Lung (tissue), 12 donors: ENCODE measurements around the gene PLCH1. TPM values are rescaled to one million over a fixed set of nuclear protein-coding genes. Genes with fewer than 3 reads are reported as not detected.

Experiments
- ATAC-seq: fragments of 200-7000 bp; cut with Tn5 transposase; one replicate; pipeline ENCODE4 v1.9.1; 2020; ENCODE audit warnings: moderate number of reproducible peaks; ENCODE audit not compliant: insufficient read depth, low FRiP score
- DNase-seq, 3 donors: peaks; one replicate each; pipeline ENCODE4 v3.0.0-alpha.2; 2013 to 2017
- H3K27ac ChIP-seq, 2 donors: one replicate each; pipeline ENCODE4 v1.5.1; 2013; ENCODE audit warnings: mild to moderate bottlenecking in 2 of 2, moderate library complexity in 2 of 2, control low read depth in 1 of 2, inconsistent platforms in 1 of 2, low read depth in 1 of 2, low read length in 1 of 2
- H3K27me3 ChIP-seq, 3 donors: one replicate each; pipeline ENCODE4 v1.5.1; 2013; ENCODE audit warnings: low read length in 2 of 3; ENCODE audit not compliant: control insufficient read depth in 3 of 3, insufficient read depth in 3 of 3
- H3K36me3 ChIP-seq, 4 donors: one replicate each; pipeline ENCODE4 v1.5.1; 2013; ENCODE audit warnings: low read length in 4 of 4, mild to moderate bottlenecking in 1 of 4, moderate library complexity in 1 of 4; ENCODE audit not compliant: control insufficient read depth in 4 of 4, insufficient read depth in 4 of 4
- H3K4me1 ChIP-seq, 5 donors: one replicate each; pipeline ENCODE4 v1.5.1; 2013; ENCODE audit warnings: low read length in 5 of 5, mild to moderate bottlenecking in 2 of 5, moderate library complexity in 1 of 5; ENCODE audit not compliant: control insufficient read depth in 5 of 5, insufficient read depth in 5 of 5
- H3K4me3 ChIP-seq: one replicate; pipeline ENCODE4 v1.5.1; 2013; ENCODE audit warnings: mild to moderate bottlenecking, control low read depth, moderate library complexity
- H3K9ac ChIP-seq, 2 donors: one replicate each; pipeline ENCODE4 v1.5.1; 2013; ENCODE audit warnings: low read length in 2 of 2, control low read depth in 1 of 2; ENCODE audit not compliant: insufficient read depth in 1 of 2
- H3K9me3 ChIP-seq, 4 donors: one replicate each; pipeline ENCODE4 v1.5.1; 2013; ENCODE audit warnings: low read length in 3 of 4, mild to moderate bottlenecking in 1 of 4, moderate library complexity in 1 of 4; ENCODE audit not compliant: control insufficient read depth in 4 of 4, insufficient read depth in 3 of 4
- CTCF ChIP-seq: IDR thresholded peaks from 2 replicates; pipeline ENCODE4 v1.5.1; 2012; ENCODE audit warnings: mild to moderate bottlenecking; ENCODE audit errors: control extremely low read depth, extremely low read depth
- WGBS, 2 donors: extraction: QIAGEN DNeasy Blood & Tissue Kit; methylation state at CpG; one replicate each; pipeline ENCODE4 v1.1.7; 2013; 5-methylcytosine and 5-hydroxymethylcytosine counted together
- polyA plus RNA-seq, 2 donors: library from polyadenylated mRNA; stranded (reverse); fragments of 200-250 nt; gene quantifications; one replicate each; pipeline ENCODE4 v1.2.1, GENCODE V29; 2013
- total RNA-seq, 2 donors: library from RNA; depleted of rRNA in 1 of 2; stranded (reverse); fragments of >200 nt in 1 of 2; gene quantifications; one replicate each; pipeline ENCODE4 v1.2.1, GENCODE V29; 2014 to 2021
- donor health status: control.
- donor health status: control.
- donor health status: Bipolar disorder and iron deficiency.
- donor health status: healthy.
- donor health status: DM: yes; HTN: yes; CAD: no.

Gene PLCH1
- total and polyA plus RNA-seq, 4 donors, result 2.5 to 22.8 (median 9.1) TPM

GRCh38 chr3:155393316-155393715 is 351.6 kb downstream of the PLCH1 start:
- 70 to 82% methylated on average over 1 of the region's 1 CpG for WGBS, 2 donors
- no peak overlapping the region for H3K9ac ChIP-seq
- no peak overlapping the region for H3K4me3 ChIP-seq
- ATAC-seq, result no peak
- no peaks in the 10 kb centered on the region for H3K27me3 ChIP-seq
- DNase-seq, result no peak
- H3K36me3 ChIP-seq, result no peaks in the 10 kb centered on the region
- peaks cover 0 to 4% (median 3%) of the 10 kb centered on the region in 5 donors for H3K4me1 ChIP-seq
- TF ChIP-seq CTCF, result no peak
- H3K9me3 ChIP-seq, result no peaks in the 10 kb centered on the region
- H3K27ac ChIP-seq, result no peak overlapping the region

DNA sequence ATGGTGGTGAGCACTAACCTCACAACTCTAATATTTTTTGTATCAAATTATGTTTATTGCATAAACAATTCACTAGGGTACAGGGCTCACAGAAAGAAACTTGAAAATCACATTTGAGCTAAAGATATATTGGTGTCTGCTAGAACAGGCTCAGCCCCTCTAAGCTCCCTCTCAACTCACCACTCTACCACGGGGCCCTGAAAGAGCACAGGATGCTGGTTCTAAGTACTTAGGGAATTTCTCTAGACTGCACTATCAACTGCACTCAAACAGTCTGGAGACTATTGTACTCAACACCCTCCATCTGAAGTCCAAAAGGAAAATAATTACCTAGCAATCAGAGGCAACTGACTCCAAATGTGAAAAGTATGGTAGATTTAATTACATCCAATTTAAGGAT is 352.7 kb downstream of the PLCH1 start:
- Histone ChIP-seq H3K9ac (no peak overlapping the region), H3K4me1 (peaks cover 0 to 11% (median 4%) of the 10 kb centered on the region in 5 donors), H3K27ac (peak overlapping the region in 1 of 2 donors; percentile 40), H3K9me3 (no peaks in the 10 kb centered on the region), H3K36me3 (no peaks in the 10 kb centered on the region), H3K4me3 (no peak overlapping the region), H3K27me3 (no peaks in the 10 kb centered on the region)
- no peak for TF ChIP-seq CTCF
- ATAC-seq (no peak), DNase-seq (no peak)
- 43 to 88% methylated on average over 1 of the region's 1 CpG for WGBS, 2 donors

- Histone ChIP-seq H3K4me3 (no peak overlapping the region), H3K36me3 (no peaks in the 10 kb centered on the region), H3K9me3 (no peaks in the 10 kb centered on the region), H3K27ac (peak overlapping the region in 1 of 2 donors; percentile 48), H3K9ac (no peak overlapping the region), H3K4me1 (peaks cover 0 to 16% (median 4%) of the 10 kb centered on the region in 5 donors), H3K27me3 (no peaks in the 10 kb centered on the region)
- DNase-seq (peak in 2 of 3 donors; percentile 4 to 15), ATAC-seq (peak; percentile 77)
- TF ChIP-seq CTCF, result no peak
- 29 to 61% methylated on average over 2 of the region's 2 CpGs for WGBS, 2 donors
Observed at GRCh38 chr3:155391551-155391958, 353.3 kb downstream of the PLCH1 start.

DNA sequence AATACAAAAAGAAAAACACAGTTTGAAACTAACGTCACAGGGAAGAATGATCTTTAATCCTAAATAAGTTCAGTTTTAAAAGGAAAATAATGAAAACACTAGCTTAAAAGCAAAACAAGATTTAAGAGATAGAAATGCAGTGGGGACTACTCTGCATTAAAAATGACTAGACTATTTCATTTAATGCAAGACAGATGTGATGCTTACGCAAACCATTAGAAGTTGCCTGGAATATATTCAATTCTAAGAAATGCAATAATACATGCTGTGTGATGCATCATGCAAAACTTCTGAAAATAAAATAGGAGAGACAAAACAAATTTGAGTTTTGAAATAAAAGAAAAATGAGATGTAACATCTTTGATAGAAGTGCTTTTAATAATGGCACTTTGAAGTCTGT is 353.8 kb downstream of the PLCH1 start:
- Histone ChIP-seq H3K4me1 (peaks cover 0 to 20% (median 4%) of the 10 kb centered on the region in 5 donors), H3K36me3 (no peaks in the 10 kb centered on the region), H3K4me3 (no peak overlapping the region), H3K9ac (no peak overlapping the region), H3K27me3 (no peaks in the 10 kb centered on the region), H3K27ac (no peak overlapping the region), H3K9me3 (no peaks in the 10 kb centered on the region)
- 81 to 84% methylated on average over 2 of the region's 2 CpGs for WGBS, 2 donors
- DNase-seq (peak in 1 of 3 donors; percentile 20), ATAC-seq (no peak)
- TF ChIP-seq CTCF, result no peak
